Loucy (cell line): ENCODE results near the gene KRTAP10-1.

Experiments used
- H2AFZ ChIP-seq: fragments of 200-600 bp; sonication (generic); 2 replicates; pipeline ENCODE4 v1.6.0; 2016; ENCODE audit warnings: antibody characterized with exemption, mild to moderate bottlenecking, low read length, moderate library complexity
- H3F3A ChIP-seq: fragments of 200-600 bp; 2 replicates; pipeline ENCODE4 v1.6.0; 2016; ENCODE audit warnings: antibody characterized with exemption, low read depth, mild to moderate bottlenecking
- H3K27me3 ChIP-seq: fragments of 200-600 bp; sonication (generic); 2 replicates; pipeline ENCODE4 v1.6.1; 2014; ENCODE audit warnings: low read length, mild to moderate bottlenecking; ENCODE audit not compliant: insufficient read depth, poor library complexity, severe bottlenecking
- H3K36me3 ChIP-seq: fragments of 200-600 bp; sonication (generic); 2 replicates; pipeline ENCODE4 v1.6.1; 2016; ENCODE audit warnings: low read length; ENCODE audit not compliant: insufficient read depth
- H3K4me1 ChIP-seq: fragments of 200-600 bp; sonication (generic); 2 replicates; pipeline ENCODE4 v1.5.1; 2014; ENCODE audit warnings: low read length, mild to moderate bottlenecking; ENCODE audit not compliant: insufficient read depth, poor library complexity, severe bottlenecking
- H3K4me2 ChIP-seq: fragments of 200-600 bp; sonication (generic); 2 replicates; pipeline ENCODE4 v1.6.0; 2014; ENCODE audit warnings: antibody characterized with exemption, low read length, low read depth, mild to moderate bottlenecking; ENCODE audit not compliant: poor library complexity, severe bottlenecking
- H3K4me3 ChIP-seq: fragments of 200-600 bp; sonication (generic); 2 replicates; pipeline ENCODE4 v1.5.1; 2014; ENCODE audit warnings: low read length, mild to moderate bottlenecking, mixed read lengths; ENCODE audit not compliant: poor library complexity, severe bottlenecking
- H3K79me2 ChIP-seq: fragments of 200-600 bp; sonication (generic); 2 replicates; pipeline ENCODE4 v1.6.1; 2014; ENCODE audit warnings: low read length; ENCODE audit not compliant: insufficient read depth
- H3K9ac ChIP-seq: fragments of 200-600 bp; sonication (generic); 2 replicates; pipeline ENCODE4 v1.6.0; 2014; ENCODE audit warnings: mild to moderate bottlenecking, low read depth, low read length, moderate library complexity; ENCODE audit not compliant: poor library complexity, severe bottlenecking
- H3K9me2 ChIP-seq: fragments of 200-600 bp; sonication (generic); replicated peaks from 2 replicates; pipeline ENCODE4 v1.6.1; 2016; ENCODE audit warnings: low read depth, low read length, mixed read lengths
- H3K9me3 ChIP-seq: fragments of 200-600 bp; sonication (generic); 2 replicates; pipeline ENCODE4 v1.6.1; 2014; ENCODE audit warnings: mild to moderate bottlenecking, antibody characterized with exemption, low read length, low read depth; ENCODE audit not compliant: insufficient read depth
- H4K20me1 ChIP-seq: fragments of 200-600 bp; sonication (generic); 2 replicates; pipeline ENCODE4 v1.6.0; 2014; ENCODE audit warnings: antibody characterized with exemption, low read length, mild to moderate bottlenecking; ENCODE audit not compliant: insufficient read depth, poor library complexity, severe bottlenecking
- CTCF ChIP-seq: fragments of 200-600 bp; sonication (generic); conservative IDR thresholded peaks from 2 replicates; pipeline ENCODE4 v1.5.1; 2014; ENCODE audit warnings: mild to moderate bottlenecking, antibody characterized with exemption, low read length
- EZH2phosphoT487 ChIP-seq: fragments of 200-600 bp; IDR thresholded peaks from 2 replicates; pipeline ENCODE4 v1.6.1; 2018; ENCODE audit warnings: antibody characterized with exemption, mild to moderate bottlenecking, moderate library complexity, borderline replicate concordance

The KRTAP10-1 gene

GRCh38 chr21:44569861-44570517 is 30.0 kb upstream of the KRTAP10-1 start:
- H3K79me2 ChIP-seq = no peaks in the 10 kb centered on the region
- no peak overlapping the region for H3K4me3 ChIP-seq
- H3K4me1 ChIP-seq = no peaks in the 10 kb centered on the region
- H2AFZ ChIP-seq = no peak overlapping the region
- H3K9me3 ChIP-seq = no peaks in the 10 kb centered on the region
- no peaks in the 10 kb centered on the region for H3K27me3 ChIP-seq
- no peak overlapping the region for H3K9ac ChIP-seq
- no peaks in the 10 kb centered on the region for H3F3A ChIP-seq
- H3K9me2 ChIP-seq = no peaks in the 10 kb centered on the region
- no peaks in the 10 kb centered on the region for H3K36me3 ChIP-seq
- no peak overlapping the region for H3K4me2 ChIP-seq
- H4K20me1 ChIP-seq = no peaks in the 10 kb centered on the region
- TF ChIP-seq CTCF (no peak), EZH2phosphoT487 (no peak)

- no peaks in the 10 kb centered on the region for H3K36me3 ChIP-seq
- no peak overlapping the region for H3K4me2 ChIP-seq
- H3K4me1 ChIP-seq = no peaks in the 10 kb centered on the region
- H3K4me3 ChIP-seq = no peak overlapping the region
- no peaks in the 10 kb centered on the region for H4K20me1 ChIP-seq
- H2AFZ ChIP-seq = no peak overlapping the region
- no peaks in the 10 kb centered on the region for H3K9me2 ChIP-seq
- H3F3A ChIP-seq = no peaks in the 10 kb centered on the region
- H3K9me3 ChIP-seq = no peaks in the 10 kb centered on the region
- no peaks in the 10 kb centered on the region for H3K79me2 ChIP-seq
- no peak overlapping the region for H3K9ac ChIP-seq
- no peaks in the 10 kb centered on the region for H3K27me3 ChIP-seq
- TF ChIP-seq EZH2phosphoT487 = no peak
- no peak for TF ChIP-seq CTCF
These were observed 28.9 kb upstream of the KRTAP10-1 start for GRCh38 chr21:44568667-44569556.

DNA sequence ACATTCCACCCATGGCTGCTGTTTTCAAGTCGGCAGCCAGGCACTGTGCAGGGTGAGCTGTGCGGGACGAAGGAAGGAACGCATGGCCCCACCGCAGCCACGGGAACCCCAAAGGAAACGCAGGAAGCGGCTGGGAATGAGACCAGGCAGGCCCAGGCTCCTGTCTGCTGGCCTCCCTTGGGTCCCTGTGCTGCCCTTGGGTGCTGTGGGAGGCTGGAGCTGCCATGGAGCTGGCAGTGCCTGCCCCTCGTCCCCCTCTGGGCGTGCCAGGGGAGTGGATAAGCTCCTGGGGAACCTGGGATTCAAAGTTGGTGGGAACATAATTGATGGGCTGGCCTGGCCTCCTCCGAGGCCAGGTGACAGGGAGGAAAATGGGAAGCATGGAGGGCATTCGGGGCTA is 28.3 kb upstream of the KRTAP10-1 start:
- Histone ChIP-seq H3F3A (no peaks in the 10 kb centered on the region), H3K4me1 (no peaks in the 10 kb centered on the region), H3K27me3 (no peaks in the 10 kb centered on the region), H3K9ac (no peak overlapping the region), H3K4me2 (no peak overlapping the region), H3K4me3 (no peak overlapping the region), H4K20me1 (no peaks in the 10 kb centered on the region), H2AFZ (no peak overlapping the region), H3K36me3 (no peaks in the 10 kb centered on the region), H3K9me3 (no peaks in the 10 kb centered on the region), H3K79me2 (no peaks in the 10 kb centered on the region), H3K9me2 (no peaks in the 10 kb centered on the region)
- TF ChIP-seq EZH2phosphoT487 (no peak), CTCF (no peak)
